H1 (cell line): ENCODE data around the gene LTO1. TPM values are rescaled to one million over a fixed set of nuclear protein-coding genes. Genes with fewer than 3 reads are reported as not detected.

Experiments
- RAD21 ChIP-seq, 2 experiments: IDR thresholded peaks in 1 of 2; conservative IDR thresholded peaks in 1 of 2; 2 replicates each; pipeline ENCODE4 v1.6.1; 2011; ENCODE audit warnings: low read depth in 2 of 2, low read length in 2 of 2, improper control_type of control experiment in 1 of 2, inconsistent platforms in 1 of 2, mild to moderate bottlenecking in 1 of 2, moderate library complexity in 1 of 2
- polyA plus RNA-seq, 7 experiments: library from polyadenylated mRNA; depleted of rRNA in 3 of 7; stranded (reverse) in 5 of 7; unstranded in 2 of 7; fragments of >200 nt in 5 of 7; fragments of 200-250 nt in 2 of 7; gene quantifications; 1 replicate in 5 of 7; 2 replicates in 1 of 7; 4 replicates in 1 of 7; pipeline versions ENCODE4 v1.2.1 to v1.2.3, GENCODE V29; 2011 to 2013; ENCODE audit warnings: missing spikeins in 2 of 7, mixed read lengths in 2 of 7
- total RNA-seq: library from RNA; stranded (reverse); fragmentation: NEBNext Ultra II Directional; extraction: Animal tissue kit (Norgen Biotek cat#: 25700); gene quantifications from 2 replicates; pipeline ENCODE4 v1.2.1, GENCODE V29; 2021

Gene LTO1
- total and polyA plus RNA-seq, 2 of the 8 experiments (the other 6 are each of a cell fraction or from before 2014, with no cell fraction given) = 15.4 to 21.3 TPM

DNA sequence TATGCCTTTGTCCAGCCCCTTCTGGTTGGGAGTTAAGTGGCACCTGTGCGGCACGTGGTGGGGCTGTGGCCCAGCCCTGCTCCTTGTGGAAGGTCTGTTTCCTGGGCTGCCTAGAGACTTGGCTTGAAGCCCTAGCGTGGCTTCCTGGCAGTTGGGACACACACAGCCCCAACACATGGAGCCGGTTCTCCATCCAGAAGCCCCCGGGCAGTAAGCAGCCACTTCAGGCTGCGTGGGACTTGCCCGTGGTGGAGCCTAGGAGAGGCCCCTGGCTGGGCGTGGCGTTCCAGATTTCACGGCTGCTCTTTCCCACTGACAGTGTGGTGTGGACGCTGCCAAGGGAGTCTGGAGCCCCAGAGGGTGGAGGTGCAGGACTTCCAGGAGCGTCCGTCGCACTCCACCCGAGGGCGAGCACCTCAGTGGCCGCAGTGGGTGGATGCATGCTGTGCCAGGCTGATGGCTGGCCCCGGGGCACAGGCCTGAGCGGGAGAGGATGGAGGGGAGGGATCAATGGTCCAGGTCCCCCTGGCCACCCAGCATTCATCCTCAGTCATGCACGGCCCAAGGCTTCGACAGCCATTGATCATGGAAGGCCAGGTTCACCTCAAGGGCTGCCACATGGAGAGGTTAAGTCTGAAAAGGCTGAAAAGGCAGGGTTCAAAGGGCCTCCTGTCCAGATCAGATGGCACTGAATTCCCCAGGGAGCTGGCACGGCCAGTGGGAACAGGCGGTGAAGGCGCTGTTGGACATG, 24.9 kb downstream of the LTO1 start (continued):
- TF ChIP-seq RAD21 (IDR thresholded peaks at IDR 0.05 in 1 of 2, conservative IDR thresholded peaks at IDR 0.05 in 1 of 2; ENCODE audit: low read depth in 2 of 2, low read length in 2 of 2) = no peak
